Breast epithelium (tissue), 4 donors: ENCODE results near the gene RPN2. TPM values are rescaled to one million over a fixed set of nuclear protein-coding genes. Genes with fewer than 3 reads are reported as not detected.

Source experiments
- DNase-seq, 2 donors: peaks; one replicate each; pipeline ENCODE4 v3.0.0-alpha.2; 2019; ENCODE audit warnings: low spot score in 2 of 2
- H3K27ac ChIP-seq, 2 donors: fragments of 200-600 bp; sonication (generic) in 1 of 2; one replicate each; pipeline ENCODE4 v1.5.1; 2016 to 2019; ENCODE audit warnings: mild to moderate bottlenecking in 1 of 2
- H3K27me3 ChIP-seq, 2 donors: fragments of 200-600 bp; sonication (generic) in 1 of 2; one replicate each; pipeline versions ENCODE4 v1.5.1 to v1.6.0; 2017 to 2019; ENCODE audit warnings: control low read depth in 1 of 2, mild to moderate bottlenecking in 1 of 2
- H3K36me3 ChIP-seq: fragments of 200-600 bp; one replicate; pipeline ENCODE4 v1.5.1; 2019
- H3K4me1 ChIP-seq, 2 donors: fragments of 200-600 bp; sonication (generic); one replicate each; pipeline ENCODE4 v1.5.1; 2016 to 2019; ENCODE audit warnings: control low read depth in 1 of 2
- H3K4me3 ChIP-seq, 3 donors: fragments of 200-600 bp; sonication (generic); 1 replicate in 2 of 3; 2 replicates in 1 of 3; pipeline ENCODE4 v1.5.1; 2016 to 2019; ENCODE audit warnings: mild to moderate bottlenecking in 3 of 3, moderate library complexity in 2 of 3
- H3K9me3 ChIP-seq, 2 donors: fragments of 200-600 bp; sonication (generic) in 1 of 2; one replicate each; pipeline ENCODE4 v1.5.1; 2016 to 2019; ENCODE audit warnings: control low read depth in 1 of 2
- POLR2A ChIP-seq: fragments of 450-650 bp; IDR thresholded peaks from one replicate; pipeline ENCODE4 v1.6.1; 2016; ENCODE audit warnings: antibody characterized with exemption, mild to moderate bottlenecking, moderate library complexity
- POLR2AphosphoS5 ChIP-seq, 3 donors: sonication (generic); formaldehyde crosslinking; IDR thresholded peaks; one replicate each; pipeline ENCODE4 v1.6.1; 2017; ENCODE audit warnings: antibody characterized with exemption in 3 of 3
- intact Hi-C: fragments of 100-400 bp; cut with DNase I; formaldehyde crosslinking; loops from one replicate; pipeline ENCODE4 v1.15.1; 2023; ENCODE audit warnings: low total_unique reads
- total RNA-seq, 3 donors: library from RNA; depleted of rRNA; stranded (reverse); fragments of >200 nt; gene quantifications; one replicate each; pipeline ENCODE4 v1.1.0, GENCODE V29; 2016
- TF ChIP-seq, protein P1 (sequence below), 3 donors: fragments of 450-650 bp; IDR thresholded peaks; one replicate each; pipeline ENCODE4 v1.5.1; 2016 to 2017; ENCODE audit warnings: antibody characterized with exemption in 3 of 3, mild to moderate bottlenecking in 3 of 3, moderate library complexity in 3 of 3

The RPN2 gene
- total RNA-seq, 3 donors from 2014 or later: 108 to 161 (median 154) TPM

DNA sequence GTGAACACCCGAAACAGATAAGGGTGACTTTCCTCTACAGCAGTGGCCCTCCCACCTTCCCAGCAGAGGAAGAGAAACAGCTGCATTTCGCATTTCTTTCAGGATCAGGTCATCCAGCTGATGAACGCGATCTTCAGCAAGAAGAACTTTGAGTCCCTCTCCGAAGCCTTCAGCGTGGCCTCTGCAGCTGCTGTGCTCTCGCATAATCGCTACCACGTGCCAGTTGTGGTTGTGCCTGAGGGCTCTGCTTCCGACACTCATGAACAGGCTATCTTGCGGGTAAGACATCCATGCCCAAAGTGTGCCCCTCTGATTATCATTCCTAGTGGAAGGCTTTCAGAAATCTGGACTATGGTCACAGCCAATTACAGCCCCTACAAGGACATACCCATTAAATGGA lies 28.0 kb downstream of the RPN2 start:
- H3K4me1 ChIP-seq: no peaks in the 10 kb centered on the region
- no peaks in the 10 kb centered on the region for H3K27me3 ChIP-seq
- no peak overlapping the region for H3K4me3 ChIP-seq
- no peaks in the 10 kb centered on the region for H3K36me3 ChIP-seq
- no peak overlapping the region for H3K27ac ChIP-seq
- no peak for DNase-seq
- intact Hi-C loops: loop anchor here (10.0 kb wide), 1 partner anchor 328 kb away; no protein-coding TSS in a partner anchor
- TF ChIP-seq, protein P1, sequence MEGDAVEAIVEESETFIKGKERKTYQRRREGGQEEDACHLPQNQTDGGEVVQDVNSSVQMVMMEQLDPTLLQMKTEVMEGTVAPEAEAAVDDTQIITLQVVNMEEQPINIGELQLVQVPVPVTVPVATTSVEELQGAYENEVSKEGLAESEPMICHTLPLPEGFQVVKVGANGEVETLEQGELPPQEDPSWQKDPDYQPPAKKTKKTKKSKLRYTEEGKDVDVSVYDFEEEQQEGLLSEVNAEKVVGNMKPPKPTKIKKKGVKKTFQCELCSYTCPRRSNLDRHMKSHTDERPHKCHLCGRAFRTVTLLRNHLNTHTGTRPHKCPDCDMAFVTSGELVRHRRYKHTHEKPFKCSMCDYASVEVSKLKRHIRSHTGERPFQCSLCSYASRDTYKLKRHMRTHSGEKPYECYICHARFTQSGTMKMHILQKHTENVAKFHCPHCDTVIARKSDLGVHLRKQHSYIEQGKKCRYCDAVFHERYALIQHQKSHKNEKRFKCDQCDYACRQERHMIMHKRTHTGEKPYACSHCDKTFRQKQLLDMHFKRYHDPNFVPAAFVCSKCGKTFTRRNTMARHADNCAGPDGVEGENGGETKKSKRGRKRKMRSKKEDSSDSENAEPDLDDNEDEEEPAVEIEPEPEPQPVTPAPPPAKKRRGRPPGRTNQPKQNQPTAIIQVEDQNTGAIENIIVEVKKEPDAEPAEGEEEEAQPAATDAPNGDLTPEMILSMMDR (IDR thresholded peaks at IDR 0.05): no peak
- no peak for TF ChIP-seq POLR2AphosphoS5 (IDR thresholded peaks at IDR 0.05)
- TF ChIP-seq POLR2A: no peak
- H3K9me3 ChIP-seq: no peaks in the 10 kb centered on the region

DNA sequence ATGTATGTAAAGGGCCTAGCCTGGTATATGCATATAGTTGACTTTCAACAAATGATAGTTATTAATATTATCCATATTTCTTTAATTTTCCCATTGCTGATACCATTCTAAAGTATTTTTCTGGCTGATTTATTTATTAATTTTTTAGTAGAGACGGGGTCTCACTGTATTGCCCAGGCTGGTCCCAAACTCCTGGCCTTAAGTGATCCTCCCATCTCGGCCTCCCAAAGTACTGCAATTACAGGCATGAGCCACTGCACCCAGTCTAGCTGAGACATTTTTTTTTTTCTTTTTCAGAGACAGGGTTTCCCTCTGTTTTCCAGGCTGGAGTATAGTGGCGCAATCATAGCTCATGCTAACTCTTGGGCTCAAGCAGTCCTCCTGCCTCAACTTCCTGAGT lies 30.1 kb downstream of the RPN2 start:
- H3K27ac ChIP-seq: no peak overlapping the region
- no peaks in the 10 kb centered on the region for H3K36me3 ChIP-seq
- H3K27me3 ChIP-seq: no peaks in the 10 kb centered on the region
- H3K4me3 ChIP-seq: no peak overlapping the region
- TF ChIP-seq POLR2AphosphoS5 (IDR thresholded peaks at IDR 0.05): no peak
- TF ChIP-seq, protein P1 (IDR thresholded peaks at IDR 0.05): no peak
- no peak for TF ChIP-seq POLR2A
- DNase-seq: no peak
- H3K9me3 ChIP-seq: no peaks in the 10 kb centered on the region
- H3K4me1 ChIP-seq: no peaks in the 10 kb centered on the region
- intact Hi-C loops: loop anchor here (10.0 kb wide), 1 partner anchor 326 kb away; no protein-coding TSS in a partner anchor

GRCh38 chr20:37209661-37210314 lies 30.7 kb downstream of the RPN2 start:
- TF ChIP-seq POLR2AphosphoS5 (IDR thresholded peaks at IDR 0.05): no peak
- TF ChIP-seq, protein P1 (IDR thresholded peaks at IDR 0.05): no peak
- no peak for TF ChIP-seq POLR2A
- Histone ChIP-seq H3K27ac (no peak overlapping the region), H3K27me3 (no peaks in the 10 kb centered on the region), H3K9me3 (no peaks in the 10 kb centered on the region), H3K4me1 (no peaks in the 10 kb centered on the region), H3K4me3 (no peak overlapping the region), H3K36me3 (no peaks in the 10 kb centered on the region)
- no peak for DNase-seq
- intact Hi-C loops: loop anchor here (10.0 kb wide), 1 partner anchor 325 kb away; no protein-coding TSS in a partner anchor

GRCh38 chr20:37218441-37218840 lies 39.3 kb downstream of the RPN2 start:
- H3K9me3 ChIP-seq: no peaks in the 10 kb centered on the region
- no peaks in the 10 kb centered on the region for H3K4me1 ChIP-seq
- no peak overlapping the region for H3K27ac ChIP-seq
- no peak overlapping the region for H3K4me3 ChIP-seq
- TF ChIP-seq POLR2A: no peak
- no peak for TF ChIP-seq POLR2AphosphoS5 (IDR thresholded peaks at IDR 0.05)
- TF ChIP-seq, protein P1 (IDR thresholded peaks at IDR 0.05): no peak
- no peaks in the 10 kb centered on the region for H3K27me3 ChIP-seq
- DNase-seq: no peak
- H3K36me3 ChIP-seq: no peaks in the 10 kb centered on the region
- intact Hi-C loops: no loop called here

GRCh38 chr20:37218976-37219375 lies 39.8 kb downstream of the RPN2 start:
- Histone ChIP-seq H3K4me1 (no peaks in the 10 kb centered on the region), H3K4me3 (no peak overlapping the region), H3K27me3 (no peaks in the 10 kb centered on the region), H3K36me3 (no peaks in the 10 kb centered on the region), H3K9me3 (no peaks in the 10 kb centered on the region), H3K27ac (no peak overlapping the region)
- intact Hi-C loops: no loop called here
- TF ChIP-seq POLR2A: no peak
- no peak for TF ChIP-seq POLR2AphosphoS5 (IDR thresholded peaks at IDR 0.05)
- TF ChIP-seq, protein P1 (IDR thresholded peaks at IDR 0.05): no peak
- DNase-seq: no peak
